Fibroblast of lung (primary cell): ENCODE data around the gene ANKRD44.

Experiments used
- EZH2 ChIP-seq: IDR thresholded peaks from 2 replicates; pipeline ENCODE4 v1.5.1; 2012; ENCODE audit warnings: low read length, control low read depth, mild to moderate bottlenecking; ENCODE audit errors: missing control alignments
- TF ChIP-seq, protein P1 (sequence below), 2 donors: IDR thresholded peaks in 1 of 2; conservative IDR thresholded peaks in 1 of 2; 1 replicate in 1 of 2; 2 replicates in 1 of 2; pipeline ENCODE4 v1.5.1; 2011 to 2012; ENCODE audit warnings: low read length in 2 of 2, control low read depth in 1 of 2, inconsistent platforms in 1 of 2, low read depth in 1 of 2, mild to moderate bottlenecking in 1 of 2

DNA sequence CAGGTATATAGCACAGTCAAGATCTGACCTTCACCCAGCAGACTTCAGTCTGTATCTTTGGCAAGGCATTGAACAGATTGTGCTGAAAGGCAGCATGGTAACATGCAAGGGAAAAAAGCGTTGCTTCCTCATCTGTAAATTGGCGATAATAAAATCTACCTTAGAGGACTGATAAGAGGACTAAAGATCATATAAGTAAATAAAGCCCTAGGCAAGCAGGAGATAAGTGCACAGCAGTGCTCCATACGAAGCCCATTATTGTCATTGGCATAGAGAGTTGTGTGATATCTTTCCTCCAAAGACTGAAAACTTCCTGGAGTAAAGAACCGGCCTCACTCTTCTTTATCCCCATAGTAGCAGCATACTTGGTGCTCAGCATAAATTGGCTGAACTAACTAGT is 162.6 kb downstream of the ANKRD44 start:
- TF ChIP-seq, protein P1, sequence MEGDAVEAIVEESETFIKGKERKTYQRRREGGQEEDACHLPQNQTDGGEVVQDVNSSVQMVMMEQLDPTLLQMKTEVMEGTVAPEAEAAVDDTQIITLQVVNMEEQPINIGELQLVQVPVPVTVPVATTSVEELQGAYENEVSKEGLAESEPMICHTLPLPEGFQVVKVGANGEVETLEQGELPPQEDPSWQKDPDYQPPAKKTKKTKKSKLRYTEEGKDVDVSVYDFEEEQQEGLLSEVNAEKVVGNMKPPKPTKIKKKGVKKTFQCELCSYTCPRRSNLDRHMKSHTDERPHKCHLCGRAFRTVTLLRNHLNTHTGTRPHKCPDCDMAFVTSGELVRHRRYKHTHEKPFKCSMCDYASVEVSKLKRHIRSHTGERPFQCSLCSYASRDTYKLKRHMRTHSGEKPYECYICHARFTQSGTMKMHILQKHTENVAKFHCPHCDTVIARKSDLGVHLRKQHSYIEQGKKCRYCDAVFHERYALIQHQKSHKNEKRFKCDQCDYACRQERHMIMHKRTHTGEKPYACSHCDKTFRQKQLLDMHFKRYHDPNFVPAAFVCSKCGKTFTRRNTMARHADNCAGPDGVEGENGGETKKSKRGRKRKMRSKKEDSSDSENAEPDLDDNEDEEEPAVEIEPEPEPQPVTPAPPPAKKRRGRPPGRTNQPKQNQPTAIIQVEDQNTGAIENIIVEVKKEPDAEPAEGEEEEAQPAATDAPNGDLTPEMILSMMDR (conservative IDR thresholded peaks at IDR 0.05 in 1 of 2, IDR thresholded peaks at IDR 0.05 in 1 of 2; ENCODE audit: low read depth in 1 of 2, low read length in 2 of 2), result no peak
- no peak for TF ChIP-seq EZH2
